KBM-7 (cell line): ENCODE data around the gene TMEM131.

Experiments
- DNase-seq: peaks from one replicate; pipeline ENCODE4 v3.0.0-alpha.2; 2015
- in situ Hi-C: fragments of 300-500 bp; cut with MboI; formaldehyde crosslinking; loops from 2 replicates; pipeline ENCODE4 v1.14.3; 2020; ENCODE audit warnings: low sequenced_read_pairs, low pct_unique_long_range_greater_than_20kb, mixed read lengths

The TMEM131 gene

GRCh38 chr2:97994476-97994875, 1.3 kb downstream of the TMEM131 start:
- in situ Hi-C loops: no loop called here
- no peak for DNase-seq

- in situ Hi-C loops: no loop called here
Observed at GRCh38 chr2:97993926-97994325, 1.8 kb downstream of the TMEM131 start.

GRCh38 chr2:97992836-97993825, 2.6 kb downstream of the TMEM131 start:
- no peak for DNase-seq
- in situ Hi-C loops: no loop called here

More at GRCh38 chr2:97993926-97994325, 1.8 kb downstream of the TMEM131 start:
- DNase-seq: no peak

- no peak for DNase-seq
- in situ Hi-C loops: no loop called here
Observed at GRCh38 chr2:97991081-97991856, 4.5 kb downstream of the TMEM131 start.

- DNase-seq: no peak
- in situ Hi-C loops: no loop called here
Observed at GRCh38 chr2:97988722-97989121, 7.0 kb downstream of the TMEM131 start.

GRCh38 chr2:97985998-97986397, 9.8 kb downstream of the TMEM131 start:
- in situ Hi-C loops: no loop called here
- no peak for DNase-seq

GRCh38 chr2:97983698-97984097, 12.1 kb downstream of the TMEM131 start:
- in situ Hi-C loops: no loop called here
- DNase-seq: no peak

GRCh38 chr2:97983134-97983533, 12.6 kb downstream of the TMEM131 start:
- in situ Hi-C loops: no loop called here
- DNase-seq: no peak

- in situ Hi-C loops: no loop called here
- DNase-seq: no peak
Observed at GRCh38 chr2:97982621-97983020, 13.1 kb downstream of the TMEM131 start.

GRCh38 chr2:97981961-97982360, 13.8 kb downstream of the TMEM131 start:
- in situ Hi-C loops: no loop called here

GRCh38 chr2:97979904-97980303, 15.8 kb downstream of the TMEM131 start:
- DNase-seq: no peak
- in situ Hi-C loops: no loop called here

More at GRCh38 chr2:97981961-97982360, 13.8 kb downstream of the TMEM131 start:
- DNase-seq: no peak

GRCh38 chr2:97974471-97974870, 21.3 kb downstream of the TMEM131 start:
- in situ Hi-C loops: no loop called here
- no peak for DNase-seq

- in situ Hi-C loops: no loop called here
- no peak for DNase-seq
Observed at GRCh38 chr2:97970293-97971060, 25.3 kb downstream of the TMEM131 start.

GRCh38 chr2:97969081-97970067, 26.4 kb downstream of the TMEM131 start:
- no peak for DNase-seq
- in situ Hi-C loops: no loop called here

- DNase-seq: no peak
- in situ Hi-C loops: no loop called here
Observed at GRCh38 chr2:97967931-97968627, 27.7 kb downstream of the TMEM131 start.

- DNase-seq: no peak
- in situ Hi-C loops: no loop called here
Observed at GRCh38 chr2:97967216-97967592, 28.5 kb downstream of the TMEM131 start.

- in situ Hi-C loops: no loop called here
- no peak for DNase-seq
Observed at GRCh38 chr2:97966545-97967215, 29.1 kb downstream of the TMEM131 start.
